Naive B cell (primary cell): ENCODE data around the gene CC2D2B. TPM values are rescaled to one million over a fixed set of nuclear protein-coding genes. Genes with fewer than 3 reads are reported as not detected.
"Not testable (repeated sequence)": the region's sequence is repeated elsewhere in the genome, so short reads cannot be mapped to it uniquely, and the experiment has no call there.

Experiments used
- ATAC-seq, 2 donors: fragments of 150-1000 bp; cut with Tn5 transposase; 2 replicates each; pipeline ENCODE4 v1.10.0; 2021; ENCODE audit warnings: low read depth in 2 of 2, mild to moderate bottlenecking in 2 of 2, moderate library complexity in 2 of 2
- DNase-seq: peaks from one replicate; pipeline ENCODE4 v3.0.0; 2022
- H3K27ac Mint-ChIP-seq, 6 donors: one replicate each; pipeline ENCODE4 v1.8.0; 2020 to 2022; ENCODE audit warnings: mild to moderate bottlenecking in 6 of 6, mixed read lengths in 6 of 6, moderate library complexity in 5 of 6, inconsistent platforms in 2 of 6
- H3K27me3 Mint-ChIP-seq, 3 donors: one replicate each; pipeline ENCODE4 v1.8.0; 2021 to 2022; ENCODE audit warnings: mixed read lengths in 3 of 3, mild to moderate bottlenecking in 1 of 3
- H3K36me3 Mint-ChIP-seq, 2 donors: one replicate each; pipeline ENCODE4 v1.8.0; 2020 to 2022; ENCODE audit warnings: mixed read lengths in 2 of 2, inconsistent platforms in 1 of 2, mild to moderate bottlenecking in 1 of 2
- H3K4me1 Mint-ChIP-seq, 3 donors: one replicate each; pipeline ENCODE4 v1.8.0; 2020 to 2022; ENCODE audit warnings: mixed read lengths in 3 of 3, inconsistent platforms in 1 of 3, mild to moderate bottlenecking in 1 of 3, moderate library complexity in 1 of 3
- H3K4me3 Mint-ChIP-seq, 8 donors: one replicate each; pipeline ENCODE4 v1.8.0; 2020 to 2022; ENCODE audit warnings: mild to moderate bottlenecking in 8 of 8, mixed read lengths in 8 of 8, moderate library complexity in 8 of 8, inconsistent platforms in 2 of 8
- H3K9me3 Mint-ChIP-seq, 7 donors: one replicate each; pipeline ENCODE4 v1.8.0; 2020 to 2022; ENCODE audit warnings: mixed read lengths in 7 of 7, mild to moderate bottlenecking in 5 of 7, inconsistent platforms in 2 of 7, moderate library complexity in 1 of 7
- polyA plus RNA-seq, 6 donors: library from polyadenylated mRNA; unstranded; fragments of 300-500 nt; fragmentation: Illumina TruSeq; gene quantifications; one replicate each; pipeline ENCODE4 v1.2.3, GENCODE V29; 2021; ENCODE audit warnings: low read depth in 6 of 6

Gene CC2D2B
- polyA plus RNA-seq, 6 donors from 2014 or later = 0.20 to 0.37 (median 0.22) TPM; not detected in 3

DNA sequence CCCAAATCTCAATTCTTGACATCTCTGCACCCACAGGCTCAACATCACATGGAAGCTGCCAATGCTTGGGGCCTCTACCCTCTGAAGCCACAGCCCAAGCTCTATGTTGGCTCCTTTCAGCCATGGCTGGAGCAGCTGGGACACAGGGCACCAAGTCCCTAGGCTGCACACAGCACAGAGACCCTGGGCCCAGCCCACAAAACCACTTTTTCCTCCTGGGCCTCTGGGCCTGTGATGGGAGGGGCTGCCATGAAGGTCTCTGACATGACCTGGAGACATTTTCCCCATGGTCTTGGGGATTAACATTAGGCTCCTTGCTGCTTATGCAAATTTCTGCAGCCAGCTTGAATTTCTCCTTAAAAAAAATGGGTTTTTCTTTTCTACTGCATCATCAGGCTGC is 33.0 kb upstream of the CC2D2B start:
- not testable (repeated sequence) for ATAC-seq, H3K4me3 Mint-ChIP-seq, H3K27me3 Mint-ChIP-seq, H3K27ac Mint-ChIP-seq, DNase-seq
- peaks cover 11 to 16% (median 15%) of the 10 kb centered on the region in 3 donors for H3K4me1 Mint-ChIP-seq
- H3K36me3 Mint-ChIP-seq = peaks cover 30 to 45% of the 10 kb centered on the region in 2 donors
- peaks cover 0 to 13% (median 4%) of the 10 kb centered on the region in 7 donors for H3K9me3 Mint-ChIP-seq

DNA sequence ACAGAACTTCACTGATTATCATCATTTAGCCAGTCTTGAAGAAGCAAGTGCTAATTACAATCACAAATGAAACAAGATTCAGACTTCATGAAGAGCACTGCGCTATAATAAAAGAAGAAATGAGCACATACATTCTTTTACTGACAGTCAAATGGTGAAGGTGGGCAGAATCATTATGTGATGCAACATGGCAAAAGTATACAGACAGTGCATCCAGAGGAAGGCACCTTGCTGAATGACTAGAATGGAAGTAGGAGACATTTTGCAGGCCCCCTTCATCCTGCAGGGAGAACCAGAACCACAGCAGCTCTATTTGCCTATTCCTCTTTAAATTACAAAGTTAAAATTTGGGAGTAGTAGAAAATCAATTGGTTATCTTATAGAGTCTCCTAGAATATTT is 31.0 kb upstream of the CC2D2B start:
- H3K4me1 Mint-ChIP-seq = peaks cover 11 to 20% (median 16%) of the 10 kb centered on the region in 3 donors
- peaks cover 2 to 13% (median 6%) of the 10 kb centered on the region in 7 donors for H3K9me3 Mint-ChIP-seq
- DNase-seq (no peak), ATAC-seq (no peak)
- no peak overlapping the region for H3K4me3 Mint-ChIP-seq
- H3K27ac Mint-ChIP-seq = no peak overlapping the region
- no peaks in the 10 kb centered on the region for H3K27me3 Mint-ChIP-seq
- H3K36me3 Mint-ChIP-seq = peaks cover 30 to 43% of the 10 kb centered on the region in 2 donors

DNA sequence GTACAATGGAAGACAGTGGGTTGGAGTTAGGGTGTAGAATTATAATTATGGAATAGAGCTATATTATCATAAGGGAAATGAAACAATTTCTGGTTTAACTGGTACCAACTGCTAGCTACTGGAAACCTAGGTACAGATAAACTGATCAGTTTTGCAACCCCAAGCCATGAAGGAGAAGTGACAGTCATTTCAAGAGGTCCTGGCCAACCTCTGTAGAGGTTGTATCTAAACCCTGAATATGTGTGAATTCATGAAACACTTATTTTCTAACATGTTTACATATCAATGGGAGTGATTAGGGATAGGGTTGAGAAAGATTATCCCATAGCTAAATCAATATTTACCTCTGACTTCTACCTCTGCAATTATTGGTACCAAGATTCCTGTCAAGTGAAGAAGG is 29.9 kb upstream of the CC2D2B start:
- H3K27me3 Mint-ChIP-seq = no peaks in the 10 kb centered on the region
- ATAC-seq = no peak
- peaks cover 4 to 13% (median 8%) of the 10 kb centered on the region in 7 donors for H3K9me3 Mint-ChIP-seq
- peak overlapping the region in 1 of 6 donors; percentile 24 for H3K27ac Mint-ChIP-seq
- no peak for DNase-seq
- H3K36me3 Mint-ChIP-seq = peaks cover 22 to 34% of the 10 kb centered on the region in 2 donors
- peaks cover 11 to 20% (median 16%) of the 10 kb centered on the region in 3 donors for H3K4me1 Mint-ChIP-seq
- H3K4me3 Mint-ChIP-seq = no peak overlapping the region

DNA sequence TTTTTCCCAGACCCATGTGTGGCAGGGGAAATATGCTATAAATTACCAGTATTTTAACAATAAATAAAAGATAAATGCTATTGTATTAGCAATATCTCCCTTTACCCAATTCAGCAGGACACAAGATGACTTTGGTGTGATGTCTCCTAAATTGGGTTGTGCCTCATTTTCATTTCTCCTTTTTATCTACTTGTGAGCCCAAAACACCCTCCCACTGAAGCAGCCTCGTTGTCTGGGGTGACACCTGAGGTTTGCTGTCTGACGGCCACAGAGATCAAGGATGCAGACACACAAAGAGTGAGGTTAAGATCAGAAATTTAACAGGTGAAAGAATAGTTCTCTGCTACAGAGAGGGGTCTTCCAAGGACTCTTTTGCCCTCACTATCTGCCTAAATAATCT is 27.1 kb upstream of the CC2D2B start:
- H3K4me1 Mint-ChIP-seq = peaks cover 0 to 5% (median 4%) of the 10 kb centered on the region in 3 donors
- H3K9me3 Mint-ChIP-seq = peaks cover 0 to 10% (median 3%) of the 10 kb centered on the region in 7 donors
- no peak overlapping the region for H3K4me3 Mint-ChIP-seq
- H3K27ac Mint-ChIP-seq = peak overlapping the region in 4 of 6 donors; percentile 40 to 85 (median 64)
- no peaks in the 10 kb centered on the region for H3K27me3 Mint-ChIP-seq
- no peak for DNase-seq
- H3K36me3 Mint-ChIP-seq = peaks cover 5 to 9% of the 10 kb centered on the region in 2 donors
- ATAC-seq = peak; percentile 67 to 82

DNA sequence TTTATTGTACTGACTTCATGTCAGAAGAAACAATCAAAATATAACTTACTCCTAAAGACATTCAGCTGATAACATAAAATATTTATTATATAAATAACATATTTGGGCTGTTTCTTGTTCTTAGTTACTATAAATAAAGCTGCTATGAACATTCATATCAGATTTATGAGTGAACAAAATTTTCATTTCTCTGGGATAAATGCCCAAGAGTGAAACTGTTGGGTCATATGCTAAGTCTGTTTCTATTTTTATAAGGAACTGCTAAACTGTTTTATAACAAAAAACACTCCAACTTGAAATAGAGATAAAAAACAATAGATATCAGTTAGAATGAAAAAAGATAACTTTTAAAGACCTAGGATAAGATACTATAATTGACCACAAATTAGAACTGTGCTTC is 26.5 kb upstream of the CC2D2B start:
- Mint-ChIP-seq H3K4me1 (peaks cover 0 to 5% (median 2%) of the 10 kb centered on the region in 3 donors), H3K27ac (peak overlapping the region in 1 of 6 donors; percentile 30), H3K9me3 (peaks cover 0 to 10% (median 3%) of the 10 kb centered on the region in 7 donors), H3K36me3 (peaks cover 3 to 4% of the 10 kb centered on the region in 2 donors), H3K27me3 (no peaks in the 10 kb centered on the region), H3K4me3 (no peak overlapping the region)
- DNase-seq (no peak), ATAC-seq (no peak)

DNA sequence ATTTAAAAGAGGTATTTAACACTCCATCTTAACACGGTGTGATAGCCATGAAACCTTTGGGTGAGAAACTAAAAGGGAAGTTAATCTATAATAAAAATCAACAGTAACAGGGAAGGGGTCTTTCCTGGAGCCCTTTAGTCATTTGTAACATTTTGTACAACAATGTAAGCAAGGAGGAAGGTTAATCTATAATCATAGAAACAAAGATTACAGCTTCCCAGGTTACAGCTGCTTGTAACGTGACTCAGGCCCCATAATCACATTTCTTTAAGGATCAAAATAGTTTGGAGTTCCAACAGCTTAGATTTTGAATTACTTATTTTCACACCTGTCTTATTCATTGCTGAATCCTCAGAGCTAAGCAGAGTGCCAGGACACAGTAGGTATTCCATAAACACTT is 17.9 kb upstream of the CC2D2B start:
- no peak for DNase-seq
- Mint-ChIP-seq H3K9me3 (no peaks in the 10 kb centered on the region), H3K4me1 (peaks cover 0 to 5% (median 0%) of the 10 kb centered on the region in 3 donors), H3K27me3 (no peaks in the 10 kb centered on the region), H3K27ac (no peak overlapping the region), H3K36me3 (peaks cover 13 to 22% of the 10 kb centered on the region in 2 donors), H3K4me3 (no peak overlapping the region)
- no peak for ATAC-seq

DNA sequence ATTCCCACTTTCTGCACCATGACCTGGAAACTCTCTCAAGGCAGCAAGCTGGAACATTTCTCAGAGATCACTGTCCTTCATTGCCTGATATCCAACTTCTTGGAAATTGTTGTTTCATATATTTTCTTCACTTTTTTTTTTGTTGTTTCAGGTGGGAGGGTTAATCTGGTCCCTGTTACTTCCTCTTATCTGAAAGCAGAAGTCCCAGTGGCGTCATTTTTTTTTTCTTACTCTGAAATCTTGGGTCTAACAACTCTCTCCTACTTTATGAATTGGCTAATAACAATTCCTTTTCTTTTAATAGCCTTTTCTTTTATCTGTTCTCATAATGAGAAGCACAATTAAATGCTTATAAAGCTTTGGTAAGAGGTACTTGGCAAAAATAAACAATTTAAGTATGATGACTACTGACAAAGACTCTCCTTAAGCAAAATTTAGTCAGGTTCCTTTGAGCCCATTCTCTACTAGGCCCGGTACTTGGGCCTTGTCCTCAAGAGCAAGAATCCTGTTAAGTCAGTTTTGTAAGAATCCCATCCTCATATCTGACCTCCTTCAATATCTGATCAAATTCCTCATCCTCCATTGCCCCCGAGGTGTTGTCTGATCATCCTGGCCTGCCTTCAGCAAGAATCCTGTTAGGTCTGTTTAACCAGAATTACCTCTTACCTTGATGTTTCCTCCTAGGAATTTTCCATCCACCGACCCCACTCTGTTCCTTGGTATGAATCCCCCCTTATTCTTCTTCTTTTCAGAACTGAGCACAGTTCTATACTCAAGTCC is 11.5 kb upstream of the CC2D2B start:
- Mint-ChIP-seq H3K27ac (peak overlapping the region; percentile 64 to 92 (median 88)), H3K36me3 (peaks cover 13 to 24% of the 10 kb centered on the region in 2 donors), H3K27me3 (no peaks in the 10 kb centered on the region), H3K9me3 (no peaks in the 10 kb centered on the region), H3K4me3 (peak overlapping the region in 6 of 8 donors; percentile 16 to 54 (median 32)), H3K4me1 (peaks cover 13 to 19% (median 16%) of the 10 kb centered on the region in 3 donors)
- peak; percentile 93 to 95 for ATAC-seq
- DNase-seq = peak; percentile 41

DNA sequence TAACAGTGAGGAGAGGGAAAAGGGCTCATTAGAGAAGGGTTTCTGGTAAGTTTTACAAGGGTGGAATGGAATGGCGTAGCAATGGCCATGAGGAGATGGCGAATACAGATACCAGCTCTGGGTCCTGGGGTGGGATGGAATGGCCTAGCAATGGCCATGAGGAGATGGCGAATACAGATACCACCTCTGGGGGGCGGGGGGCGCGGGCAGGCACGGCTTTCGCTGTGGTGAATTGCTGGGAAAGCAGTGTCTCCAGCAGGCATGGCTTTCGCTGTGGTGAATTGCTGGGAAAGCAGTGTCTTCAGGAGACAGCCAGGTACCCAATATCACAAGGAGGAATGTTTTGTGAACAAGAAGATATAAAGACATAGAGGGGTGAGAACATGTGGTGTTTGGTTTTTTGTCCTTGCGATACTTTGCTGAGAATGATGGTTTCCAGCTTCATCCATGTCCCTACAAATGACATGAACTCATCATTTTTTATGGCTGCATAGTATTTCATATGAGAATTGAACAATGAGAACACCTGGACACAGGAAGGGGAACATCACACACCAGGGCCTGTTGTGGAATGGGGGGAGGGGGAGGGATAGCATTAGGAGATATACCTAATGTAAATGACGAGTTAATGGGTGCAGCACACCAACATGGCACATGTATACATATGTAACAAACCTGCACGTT is 1.7 kb upstream of the CC2D2B start:
- Mint-ChIP-seq H3K27ac (peak overlapping the region in 3 of 6 donors; percentile 7 to 30 (median 28)), H3K4me1 (peaks cover 15 to 20% (median 15%) of the 10 kb centered on the region in 3 donors), H3K4me3 (peak overlapping the region in 5 of 8 donors; percentile 16 to 94 (median 87))
- not testable (repeated sequence) for H3K27me3 Mint-ChIP-seq, DNase-seq, ATAC-seq, H3K9me3 Mint-ChIP-seq, H3K36me3 Mint-ChIP-seq

DNA sequence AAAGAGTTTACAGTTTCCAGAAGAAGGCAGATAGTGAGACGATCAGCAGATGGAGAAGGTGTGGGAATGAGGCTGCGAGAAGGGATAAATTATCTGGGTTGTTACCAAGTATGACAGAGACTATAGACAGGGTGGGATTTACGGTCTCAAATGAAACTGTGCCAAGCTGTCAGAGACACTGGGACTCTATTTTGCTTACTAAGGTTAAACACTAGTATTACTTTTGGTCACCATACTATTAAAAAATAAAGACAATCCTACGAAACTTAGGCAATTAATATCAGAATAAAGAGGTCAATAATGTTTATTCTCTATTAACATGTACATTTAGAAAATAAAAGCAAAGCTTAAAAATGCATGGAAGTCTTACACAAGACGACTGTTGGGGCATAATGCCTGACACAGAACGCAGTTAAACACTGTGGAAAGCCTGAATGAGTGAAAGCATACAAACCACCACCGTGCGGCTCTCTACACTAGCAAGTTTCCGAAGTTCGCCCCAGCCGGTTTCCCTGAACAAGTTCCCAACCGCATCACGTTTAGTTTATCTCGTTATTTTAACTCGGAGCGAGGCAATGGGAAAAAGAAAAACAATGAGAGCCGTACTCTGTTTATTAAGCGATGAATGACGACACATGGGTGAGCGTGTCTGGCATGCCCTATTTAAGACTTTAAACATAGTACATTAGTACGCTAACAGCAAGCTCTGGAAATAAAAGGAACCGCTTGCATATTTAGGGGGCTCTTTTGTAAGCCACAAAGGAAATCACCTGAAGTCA is 909 bp upstream of the CC2D2B start:
- peak overlapping the region; percentile 87 to 98 (median 95) for H3K4me3 Mint-ChIP-seq

DNA sequence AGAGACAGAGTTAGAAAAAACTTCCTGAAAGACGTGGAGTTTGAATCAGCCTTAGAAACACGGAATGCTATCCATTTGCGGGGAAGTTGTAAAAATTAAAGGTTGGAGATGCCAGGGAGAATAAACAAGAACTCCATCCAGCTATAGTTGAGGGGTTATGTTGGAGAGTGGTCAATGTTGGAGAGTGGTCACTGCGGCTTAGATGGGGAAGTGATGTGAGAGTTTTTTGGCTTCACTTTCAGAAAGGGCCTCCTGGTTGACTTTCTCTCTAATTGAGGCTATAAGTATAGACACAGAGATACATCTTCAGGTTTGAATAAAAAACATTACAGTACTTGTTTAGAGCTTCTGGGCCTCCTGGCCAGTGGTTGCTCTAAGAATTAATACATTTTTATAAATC is 675 bp downstream of the CC2D2B start:
- Mint-ChIP-seq H3K9me3 (no peaks in the 10 kb centered on the region), H3K4me1 (peaks cover 15 to 20% (median 15%) of the 10 kb centered on the region in 3 donors), H3K27me3 (no peaks in the 10 kb centered on the region), H3K27ac (peak overlapping the region in 3 of 6 donors; percentile 20 to 93 (median 77)), H3K36me3 (no peaks in the 10 kb centered on the region), H3K4me3 (peak overlapping the region; percentile 65 to 97 (median 94))
- DNase-seq = no peak
- no peak for ATAC-seq

More for the DNA sequence above, 909 bp upstream of the CC2D2B start:
- Mint-ChIP-seq H3K4me1 (peaks cover 15 to 20% (median 15%) of the 10 kb centered on the region in 3 donors), H3K36me3 (no peaks in the 10 kb centered on the region), H3K9me3 (no peaks in the 10 kb centered on the region), H3K27ac (peak overlapping the region; percentile 1 to 88 (median 80)), H3K27me3 (no peaks in the 10 kb centered on the region)
- ATAC-seq = peak; percentile 47 to 48
- DNase-seq = no peak

DNA sequence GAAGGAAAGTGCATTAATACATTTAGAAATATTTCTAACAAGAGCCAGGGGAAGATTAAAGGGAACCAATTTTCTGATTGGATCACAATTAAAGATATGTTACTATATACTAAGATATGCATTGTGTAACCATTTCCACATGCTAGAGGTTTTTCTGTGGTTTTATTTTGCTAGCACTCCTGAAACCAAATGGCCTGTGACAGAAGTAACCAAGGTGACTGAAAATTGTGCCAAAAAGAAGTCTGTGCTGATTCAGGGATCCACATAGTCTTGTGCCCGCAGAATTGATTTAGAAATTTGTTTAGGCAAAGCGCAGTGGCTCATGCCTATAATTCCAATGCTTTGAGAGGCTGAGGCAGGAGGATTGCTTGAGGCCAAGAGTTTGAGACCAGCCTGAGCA is 1.8 kb downstream of the CC2D2B start:
- Mint-ChIP-seq H3K27me3 (no peaks in the 10 kb centered on the region), H3K4me1 (peaks cover 15 to 20% (median 15%) of the 10 kb centered on the region in 3 donors), H3K4me3 (no peak overlapping the region), H3K27ac (no peak overlapping the region), H3K9me3 (no peaks in the 10 kb centered on the region), H3K36me3 (no peaks in the 10 kb centered on the region)
- ATAC-seq (no peak), DNase-seq (no peak)

DNA sequence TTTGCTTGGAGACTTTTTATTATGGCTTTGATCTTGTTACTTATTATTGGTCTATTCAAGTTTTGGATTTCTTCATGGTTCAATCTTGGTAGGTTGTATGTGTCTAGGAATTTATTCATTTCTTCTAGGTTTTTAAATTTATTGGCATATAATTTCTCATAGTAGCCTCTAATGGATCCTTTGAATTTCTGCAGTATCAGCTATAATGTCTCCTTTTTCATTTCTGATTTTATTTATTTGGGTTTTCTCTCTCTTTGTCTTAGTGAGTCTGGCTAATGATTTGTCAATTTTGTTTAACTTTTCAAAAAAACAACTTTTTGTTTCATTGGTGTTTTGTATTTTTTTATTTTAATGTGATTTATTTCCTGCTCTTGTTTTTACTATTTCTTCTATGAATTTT is 8.3 kb downstream of the CC2D2B start:
- not testable (repeated sequence) for H3K27me3 Mint-ChIP-seq, H3K4me3 Mint-ChIP-seq, ATAC-seq, H3K36me3 Mint-ChIP-seq, H3K9me3 Mint-ChIP-seq, DNase-seq, H3K27ac Mint-ChIP-seq, H3K4me1 Mint-ChIP-seq

DNA sequence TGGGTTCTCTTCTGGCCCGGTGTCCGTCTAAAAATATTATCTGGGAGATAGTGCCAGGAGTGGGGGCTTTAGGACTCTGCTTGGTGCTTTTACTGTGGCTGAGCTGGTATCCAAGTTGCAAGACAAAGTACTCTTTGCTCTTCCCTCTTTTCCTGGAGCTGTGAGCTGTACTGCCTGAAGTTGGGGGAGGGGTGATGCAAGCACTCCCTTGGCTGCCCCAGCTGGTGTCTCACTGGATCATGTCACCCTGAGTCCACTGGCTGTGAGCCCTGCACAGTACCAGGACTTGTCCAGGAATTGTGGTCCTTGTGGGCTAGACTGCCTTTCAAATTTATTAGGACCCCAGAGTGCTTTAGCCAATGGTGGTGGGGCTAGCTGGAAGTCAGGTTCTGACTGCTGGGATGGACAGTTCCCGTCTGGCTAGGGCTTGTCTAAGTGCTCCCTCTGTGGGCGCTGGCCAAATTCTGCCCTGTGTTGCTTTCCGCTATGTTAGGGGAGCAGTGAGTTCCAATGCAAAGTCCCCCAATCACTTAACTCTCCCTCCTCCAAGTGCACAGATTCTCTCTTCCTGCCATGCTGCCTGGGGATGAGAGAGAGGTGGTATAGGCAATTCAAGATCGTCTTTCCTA is 13.1 kb downstream of the CC2D2B start:
- H3K9me3 Mint-ChIP-seq = no peaks in the 10 kb centered on the region
- H3K27me3 Mint-ChIP-seq = peaks cover 0 to 6% (median 4%) of the 10 kb centered on the region in 3 donors
- ATAC-seq (no peak), DNase-seq (no peak)
- H3K36me3 Mint-ChIP-seq = no peaks in the 10 kb centered on the region
- no peaks in the 10 kb centered on the region for H3K4me1 Mint-ChIP-seq
- H3K27ac Mint-ChIP-seq = no peak overlapping the region
- no peak overlapping the region for H3K4me3 Mint-ChIP-seq
